Measurements from ENCODE around the gene TMEM9.
A peak's percentile ranks its signal among the peaks of the same experiment; 100 is the strongest.

- peak; percentile 79 for TF ChIP-seq CTCF (IDR thresholded peaks at IDR 0.05)
- TF ChIP-seq EZH2 (IDR thresholded peaks at IDR 0.05) = peak; percentile 74
- peak; percentile 56 for TF ChIP-seq EZH2phosphoT487 (IDR thresholded peaks at IDR 0.05)
Measured at GRCh38 chr1:201114245-201115131, 39.8 kb downstream of the TMEM9 start.

Measured in neural progenitor cell (in vitro differentiated cells).